PC-9 (cell line): ENCODE results near the gene C22orf39. TPM values are rescaled to one million over a fixed set of nuclear protein-coding genes. Genes with fewer than 3 reads are reported as not detected.

Source experiments
- BruUV-seq: library from RNA; stranded (reverse); fragments of 400-500 nt; replicated peaks from 2 replicates; lab custom pipeline; 2021; lab: Mats Ljungman, UMichigan
- CTCF ChIA-PET: fragments of 300-600 bp; sonication (Branson Sonifier 250); formaldehyde crosslinking; loops from one replicate; lab custom pipeline; 2022; ENCODE audit warnings: antibody characterized with exemption; lab: Charles Lee
- POLR2A ChIA-PET: fragments of 300-600 bp; sonication (Branson Sonifier 250); formaldehyde crosslinking; loops from one replicate; lab custom pipeline; 2022; ENCODE audit warnings: antibody characterized with exemption; ENCODE audit not compliant: unreplicated experiment; lab: Charles Lee
- DNase-seq, 2 experiments: peaks; one replicate each; pipeline versions ENCODE4 v3.0.0 to v3.0.0-alpha.2; 2015 to 2022; ENCODE audit warnings: mixed read lengths in 1 of 2
- H2AFZ ChIP-seq: fragments of 200-600 bp; sonication (generic); 2 replicates; pipeline ENCODE4 v1.8.1; 2017; ENCODE audit warnings: antibody characterized with exemption
- H3F3A ChIP-seq: fragments of 200-600 bp; sonication (generic); 2 replicates; pipeline ENCODE4 v1.8.1; 2017; ENCODE audit warnings: antibody characterized with exemption, mild to moderate bottlenecking, low read depth; ENCODE audit not compliant: insufficient read depth
- H3K27ac ChIP-seq: fragments of 200-600 bp; sonication (generic); 2 replicates; pipeline ENCODE4 v1.6.1; 2016; ENCODE audit warnings: mixed run types
- H3K27me3 ChIP-seq: fragments of 200-600 bp; sonication (generic); 2 replicates; pipeline ENCODE4 v1.6.1; 2016; ENCODE audit warnings: low read depth, mixed run types; ENCODE audit not compliant: insufficient read depth
- H3K36me3 ChIP-seq: fragments of 200-600 bp; sonication (generic); 2 replicates; pipeline ENCODE4 v1.6.1; 2016; ENCODE audit warnings: low read depth, mixed run types
- H3K4me1 ChIP-seq: fragments of 200-600 bp; sonication (generic); replicated peaks from 2 replicates; pipeline ENCODE4 v1.6.1; 2016; ENCODE audit warnings: mixed run types; ENCODE audit not compliant: insufficient read depth
- H3K4me2 ChIP-seq: fragments of 200-600 bp; sonication (generic); 2 replicates; pipeline ENCODE4 v1.6.1; 2017; ENCODE audit warnings: mixed run types
- H3K4me3 ChIP-seq: fragments of 200-600 bp; sonication (generic); 2 replicates; pipeline ENCODE4 v1.6.1; 2016; ENCODE audit warnings: mixed run types
- H3K79me2 ChIP-seq: fragments of 200-600 bp; sonication (generic); 2 replicates; pipeline ENCODE4 v1.6.1; 2017; ENCODE audit warnings: low read depth, mixed run types
- H3K9me2 ChIP-seq: fragments of 200-600 bp; sonication (generic); 2 replicates; pipeline ENCODE4 v1.8.1; 2017; ENCODE audit warnings: mild to moderate bottlenecking; ENCODE audit not compliant: insufficient read depth
- H3K9me3 ChIP-seq: fragments of 200-600 bp; sonication (generic); 2 replicates; pipeline ENCODE4 v1.8.1; 2016; ENCODE audit warnings: low read depth; ENCODE audit not compliant: insufficient read depth
- H4K20me1 ChIP-seq: fragments of 200-600 bp; sonication (generic); 2 replicates; pipeline ENCODE4 v1.8.1; 2017; ENCODE audit not compliant: insufficient read depth
- CTCF ChIP-seq: fragments of 200-600 bp; sonication (generic); conservative IDR thresholded peaks from 2 replicates; pipeline ENCODE4 v1.6.1; 2017; ENCODE audit warnings: mixed run types, antibody characterized with exemption, mild to moderate bottlenecking, moderate library complexity
- EZH2 ChIP-seq: fragments of 200-600 bp; sonication (generic); IDR thresholded peaks from 2 replicates; pipeline ENCODE4 v1.8.0; 2017; ENCODE audit warnings: antibody characterized with exemption, low read depth
- intact Hi-C: fragments of 100-400 bp; cut with micrococcal nuclease; formaldehyde crosslinking; loops from one replicate; pipeline ENCODE4 v1.10.0; 2022; ENCODE audit not compliant: unreplicated experiment
- total RNA-seq: library from RNA; stranded (reverse); gene quantifications from 2 replicates; pipeline ENCODE4 v1.2.3, GENCODE V29; 2021

The C22orf39 gene
- total RNA-seq, 1 experiment from 2014 or later = 12.3 TPM

- Histone ChIP-seq H3K27ac (no peak overlapping the region), H3K4me3 (no peak overlapping the region), H4K20me1 (peaks cover 9% of the 10 kb centered on the region; the same call in 1 of the 2 replicates), H3K4me1 (no peaks in the 10 kb centered on the region), H3F3A (no peaks in the 10 kb centered on the region), H3K27me3 (no peaks in the 10 kb centered on the region), H3K79me2 (peaks cover 62% of the 10 kb centered on the region), H2AFZ (no peak overlapping the region), H3K36me3 (no peaks in the 10 kb centered on the region), H3K9me3 (no peaks in the 10 kb centered on the region), H3K9me2 (no peaks in the 10 kb centered on the region), H3K4me2 (no peak overlapping the region)
- DNase-seq = no peak
- TF ChIP-seq CTCF (no peak), EZH2 (no peak)
- intact Hi-C loops = no loop called here
- CTCF ChIA-PET = no interaction called here
- BruUV-seq = no TSS peak
- POLR2A ChIA-PET = no interaction called here
Measured at GRCh38 chr22:19424186-19424500, 23.4 kb downstream of the C22orf39 start.

GRCh38 chr22:19422440-19423301 is 24.8 kb downstream of the C22orf39 start:
- no peak overlapping the region for H3K4me3 ChIP-seq
- H3K79me2 ChIP-seq = peaks cover 57% of the 10 kb centered on the region
- ChIA-PET POLR2A (no interaction called here), CTCF (no interaction called here)
- H4K20me1 ChIP-seq = peaks cover 8% of the 10 kb centered on the region; the same call in 1 of the 2 replicates
- DNase-seq = no peak
- no peak overlapping the region for H3K4me2 ChIP-seq
- TF ChIP-seq EZH2 (no peak), CTCF (no peak)
- no peak overlapping the region for H3K27ac ChIP-seq
- no peaks in the 10 kb centered on the region for H3K36me3 ChIP-seq
- H3K9me2 ChIP-seq = no peaks in the 10 kb centered on the region
- H3K27me3 ChIP-seq = no peaks in the 10 kb centered on the region
- no TSS peak for BruUV-seq
- no peaks in the 10 kb centered on the region for H3K9me3 ChIP-seq
- H3F3A ChIP-seq = no peaks in the 10 kb centered on the region
- no peaks in the 10 kb centered on the region for H3K4me1 ChIP-seq
- intact Hi-C loops = no loop called here
- H2AFZ ChIP-seq = no peak overlapping the region

- Histone ChIP-seq H3K27me3 (no peaks in the 10 kb centered on the region), H3K27ac (no peak overlapping the region), H3K9me2 (no peaks in the 10 kb centered on the region), H3K79me2 (peaks cover 55% of the 10 kb centered on the region), H3K4me1 (no peaks in the 10 kb centered on the region), H3F3A (no peaks in the 10 kb centered on the region), H2AFZ (no peak overlapping the region), H3K9me3 (no peaks in the 10 kb centered on the region), H3K36me3 (no peaks in the 10 kb centered on the region), H3K4me2 (no peak overlapping the region), H4K20me1 (no peaks in the 10 kb centered on the region; the same call in 1 of the 2 replicates), H3K4me3 (no peak overlapping the region)
- ChIA-PET POLR2A (no interaction called here), CTCF (no interaction called here)
- no peak for DNase-seq
- BruUV-seq = no TSS peak
- intact Hi-C loops = no loop called here
- TF ChIP-seq EZH2 (no peak), CTCF (no peak)
Measured at GRCh38 chr22:19420321-19420720, 27.2 kb downstream of the C22orf39 start.
